Astrocyte (in vitro differentiated cells and primary cell): ENCODE results near the gene GNAI2.

Experiments
- EZH2 ChIP-seq: IDR thresholded peaks from 2 replicates; pipeline ENCODE4 v1.6.1; 2012; ENCODE audit warnings: mild to moderate bottlenecking, low read length, inconsistent platforms; ENCODE audit not compliant: insufficient read depth
- TF ChIP-seq, protein P1 (sequence below): IDR thresholded peaks from 2 replicates; pipeline ENCODE4 v1.5.1; 2011; ENCODE audit warnings: low read depth, mild to moderate bottlenecking, inconsistent platforms, low read length, moderate library complexity; ENCODE audit not compliant: insufficient read depth

DNA sequence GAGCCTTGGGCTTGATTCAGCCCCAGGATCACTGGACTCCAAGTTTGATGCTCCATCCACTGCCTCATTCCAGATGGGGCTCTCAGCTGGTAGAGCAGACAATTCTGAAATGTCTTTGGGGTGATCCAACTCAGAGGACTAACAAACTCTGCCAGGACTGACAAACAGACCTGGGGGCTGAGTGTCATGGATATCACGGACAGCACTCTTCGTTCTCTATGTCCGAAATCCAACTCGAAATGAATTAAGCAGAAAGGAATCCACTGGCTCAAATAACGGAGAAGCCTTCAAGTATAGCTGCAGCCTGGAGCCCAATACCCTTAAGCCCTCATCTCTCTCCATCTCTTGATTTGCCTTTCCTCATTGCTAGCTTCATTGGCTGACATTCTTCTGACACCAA is 16.7 kb upstream of the GNAI2 start:
- TF ChIP-seq, protein P1, sequence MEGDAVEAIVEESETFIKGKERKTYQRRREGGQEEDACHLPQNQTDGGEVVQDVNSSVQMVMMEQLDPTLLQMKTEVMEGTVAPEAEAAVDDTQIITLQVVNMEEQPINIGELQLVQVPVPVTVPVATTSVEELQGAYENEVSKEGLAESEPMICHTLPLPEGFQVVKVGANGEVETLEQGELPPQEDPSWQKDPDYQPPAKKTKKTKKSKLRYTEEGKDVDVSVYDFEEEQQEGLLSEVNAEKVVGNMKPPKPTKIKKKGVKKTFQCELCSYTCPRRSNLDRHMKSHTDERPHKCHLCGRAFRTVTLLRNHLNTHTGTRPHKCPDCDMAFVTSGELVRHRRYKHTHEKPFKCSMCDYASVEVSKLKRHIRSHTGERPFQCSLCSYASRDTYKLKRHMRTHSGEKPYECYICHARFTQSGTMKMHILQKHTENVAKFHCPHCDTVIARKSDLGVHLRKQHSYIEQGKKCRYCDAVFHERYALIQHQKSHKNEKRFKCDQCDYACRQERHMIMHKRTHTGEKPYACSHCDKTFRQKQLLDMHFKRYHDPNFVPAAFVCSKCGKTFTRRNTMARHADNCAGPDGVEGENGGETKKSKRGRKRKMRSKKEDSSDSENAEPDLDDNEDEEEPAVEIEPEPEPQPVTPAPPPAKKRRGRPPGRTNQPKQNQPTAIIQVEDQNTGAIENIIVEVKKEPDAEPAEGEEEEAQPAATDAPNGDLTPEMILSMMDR, result no peak
- no peak for TF ChIP-seq EZH2
